K562 (cell line): ENCODE results near the gene NR1H3. TPM values are rescaled to one million over a fixed set of nuclear protein-coding genes. Genes with fewer than 3 reads are reported as not detected.

ENCODE experiments used
- ATAC-seq: fragments of 200-7000 bp; cut with Tn5 transposase; 3 replicates; pipeline ENCODE4 v1.9.1; 2020; ENCODE audit warnings: moderate library complexity
- BruUV-seq: library from RNA; stranded (reverse); fragments of 400-500 nt; replicated peaks from 2 replicates; lab custom pipeline; 2021; lab: Mats Ljungman, UMichigan
- CTCF ChIA-PET: fragments of 300-600 bp; formaldehyde crosslinking; extraction: SDS; loops from one replicate; lab custom pipeline; 2021; ENCODE audit warnings: low intra/inter-chr PET ratio; lab: Yijun Ruan, JAX
- POLR2A ChIA-PET: fragments of 300-600, 350-650 bp; sonication (Branson Sonifier 250); formaldehyde crosslinking; extraction: SDS; loops from one replicate; lab custom pipeline; 2021; ENCODE audit warnings: antibody characterized with exemption, inconsistent platforms; lab: Yijun Ruan, JAX
- DNase-seq, 4 experiments: peaks; one replicate each; pipeline versions ENCODE4 v3.0.0 to v3.0.0-alpha.2; 2011 to 2018; ENCODE audit warnings: low spot score in 3 of 4, mixed read lengths in 3 of 4; ENCODE audit errors: extremely low read depth in 1 of 4
- FAIRE-seq: peaks from 2 replicates; lab custom pipeline; 2011; peaks lifted over from hg19 to GRCh38; lab: Jason Lieb, UNC
- H2AFZ ChIP-seq: 2 replicates; pipeline ENCODE4 v1.6.0; 2011; ENCODE audit warnings: low read depth, low read length, control low read depth, inconsistent platforms
- H3K27ac ChIP-seq: fragments of 200-600 bp; 3 replicates; pipeline ENCODE4 v1.8.0; 2011; ENCODE audit warnings: low read depth, mild to moderate bottlenecking, control low read depth, inconsistent platforms, low read length, moderate library complexity, mixed read lengths; ENCODE audit errors: extremely low read depth
- H3K27me3 ChIP-seq, 2 experiments: fragments of 300-600 bp in 1 of 2; 2 replicates in 1 of 2; 3 replicates in 1 of 2; pipeline versions ENCODE4 v1.6.0 to v1.8.0; 2011; ENCODE audit warnings: inconsistent platforms in 2 of 2, low read length in 2 of 2, mild to moderate bottlenecking in 1 of 2, mixed read lengths in 1 of 2, moderate library complexity in 1 of 2; ENCODE audit not compliant: control insufficient read depth in 2 of 2, insufficient read depth in 2 of 2
- H3K36me3 ChIP-seq: fragments of 300-600 bp; 3 replicates; pipeline ENCODE4 v1.8.0; 2011; ENCODE audit warnings: mild to moderate bottlenecking, low read length, inconsistent platforms; ENCODE audit not compliant: control insufficient read depth, insufficient read depth
- H3K4me1 ChIP-seq, 2 experiments: fragments of 200-600 bp in 1 of 2; replicated peaks in 1 of 2; 2 replicates in 1 of 2; 3 replicates in 1 of 2; pipeline versions ENCODE4 v1.5.1 to v1.8.0; 2011; ENCODE audit warnings: inconsistent platforms in 2 of 2, low read length in 2 of 2, mild to moderate bottlenecking in 1 of 2, mixed read lengths in 1 of 2, moderate library complexity in 1 of 2; ENCODE audit not compliant: control insufficient read depth in 2 of 2, insufficient read depth in 2 of 2
- H3K4me2 ChIP-seq: 2 replicates; pipeline ENCODE4 v1.6.1; 2011; ENCODE audit warnings: low read length, control low read depth, inconsistent platforms, mixed read lengths; ENCODE audit not compliant: insufficient read depth
- H3K4me3 ChIP-seq: fragments of 200-600 bp; sonication (generic), shearing (Covaris generic); 2 replicates; pipeline ENCODE4 v1.5.1; 2016; ENCODE audit warnings: control low read depth, inconsistent platforms
- H3K79me2 ChIP-seq: fragments of 200-600 bp; 3 replicates; pipeline ENCODE4 v1.8.0; 2011; ENCODE audit warnings: low read length, inconsistent platforms; ENCODE audit not compliant: control insufficient read depth, insufficient read depth
- H3K9ac ChIP-seq, 2 experiments: 2 replicates each; pipeline versions ENCODE4 v1.6.0 to v1.6.1; 2011; ENCODE audit warnings: low read depth in 2 of 2, low read length in 2 of 2, control low read depth in 1 of 2, inconsistent platforms in 1 of 2, mild to moderate bottlenecking in 1 of 2, mixed read lengths in 1 of 2; ENCODE audit not compliant: insufficient read depth in 1 of 2
- H3K9me1 ChIP-seq: one replicate; pipeline ENCODE4 v1.6.0; 2011; ENCODE audit warnings: inconsistent platforms, mild to moderate bottlenecking, low read length, moderate library complexity; ENCODE audit not compliant: control insufficient read depth, insufficient read depth
- H3K9me3 ChIP-seq: replicated peaks from 2 replicates; pipeline ENCODE4 v1.5.1; 2011; ENCODE audit warnings: low read depth, low read length, inconsistent platforms; ENCODE audit not compliant: control insufficient read depth, insufficient read depth
- H4K20me1 ChIP-seq: replicated peaks from 2 replicates; pipeline ENCODE4 v1.6.1; 2011; ENCODE audit warnings: low read length, inconsistent platforms, mixed read lengths; ENCODE audit not compliant: control insufficient read depth, insufficient read depth
- CHD2 ChIP-seq: IDR thresholded peaks from 2 replicates; pipeline ENCODE4 v1.6.1; 2011; ENCODE audit warnings: low read depth, low read length
- KLF16 ChIP-seq: IDR thresholded peaks from 2 replicates; pipeline ENCODE4 v1.6.1; 2016; ENCODE audit warnings: antibody characterized with exemption
- ZNF57 ChIP-seq: fragments of 450-650 bp; formaldehyde crosslinking; IDR thresholded peaks from 2 replicates; pipeline ENCODE4 v1.4.0; 2020; ENCODE audit warnings: mild to moderate bottlenecking, moderate library complexity
- ZNF589 ChIP-seq: fragments of 200-800 bp; sonication (Bioruptor generic); IDR thresholded peaks from 2 replicates; pipeline ENCODE4 v1.6.1; 2016; ENCODE audit warnings: low read depth, missing genetic modification characterization, missing compliant biosample characterization
- WGBS: fragments of 100-300 bp; shearing (Covaris generic); methylation state at CpG from one replicate; pipeline ENCODE4 v1.1.6; 2016; ENCODE audit warnings: low coverage, mixed read lengths; ENCODE audit not compliant: insufficient coverage; ENCODE audit errors: missing lambda C conversion rate; 5-methylcytosine and 5-hydroxymethylcytosine counted together
- in situ Hi-C: fragments of 300-500 bp; cut with MboI; formaldehyde crosslinking; loops from 4 replicates; pipeline ENCODE4 v1.15.0; 2018; ENCODE audit warnings: inconsistent platforms, mixed read lengths
- intact Hi-C: fragments of 100-400 bp; cut with micrococcal nuclease; formaldehyde crosslinking; loops from 2 replicates; pipeline ENCODE4 v1.14.2; 2022
- polyA plus RNA-seq, 8 experiments: library from polyadenylated mRNA; depleted of rRNA in 4 of 8; stranded (reverse) in 5 of 8; unstranded in 3 of 8; fragments of >200 nt; fragmentation: Nextera tagmentation in 2 of 8; fragmentation: Illumina TruSeq in 1 of 8; extraction: Ambion mirVana in 2 of 8; extraction: Trizol in 1 of 8; gene quantifications; 2 replicates each; pipeline versions ENCODE4 v1.2.1 to v1.2.3, GENCODE V29; 2011 to 2014; ENCODE audit warnings: inconsistent platforms in 1 of 8, missing spikeins in 1 of 8
- total RNA-seq, 7 experiments: library from RNA; depleted of rRNA in 6 of 7; stranded (reverse); fragments of >200 nt in 6 of 7; fragmentation: Illumina TruSeq in 2 of 7; extraction: Trizol in 2 of 7; gene quantifications; 2 replicates each; pipeline versions ENCODE4 v1.2.1 to v1.2.3, GENCODE V29; 2011 to 2021; ENCODE audit warnings: low replicate concordance in 1 of 7
- TF ChIP-seq, protein P1 (sequence below): fragments of 250-450 bp; sonication (Bioruptor Pico); IDR thresholded peaks from 2 replicates; pipeline ENCODE4 v1.8.0; 2022; ENCODE audit warnings: moderate library complexity, mild to moderate bottlenecking, inconsistent platforms
- TF ChIP-seq, protein P2 (sequence below): fragments of 450-650 bp; IDR thresholded peaks from 2 replicates; pipeline ENCODE4 v1.6.1; 2018; ENCODE audit warnings: mild to moderate bottlenecking, low read depth; ENCODE audit not compliant: partially characterized antibody
- TF ChIP-seq, protein P3 (sequence below): sonication (generic); formaldehyde crosslinking; IDR thresholded peaks from 2 replicates; pipeline ENCODE4 v1.8.1; 2023; ENCODE audit warnings: mild to moderate bottlenecking, missing genetic modification reagents, moderate library complexity
- TF ChIP-seq, protein P4 (sequence below): sonication (generic); formaldehyde crosslinking; IDR thresholded peaks from 2 replicates; pipeline ENCODE4 v1.8.1; 2023; ENCODE audit warnings: mild to moderate bottlenecking, missing genetic modification reagents

Gene NR1H3
- total and polyA plus RNA-seq, 9 of the 15 experiments (the other 6 are each of a cell fraction or from before 2014, with no cell fraction given): 8.2 to 26.0 (median 11.9) TPM

DNA sequence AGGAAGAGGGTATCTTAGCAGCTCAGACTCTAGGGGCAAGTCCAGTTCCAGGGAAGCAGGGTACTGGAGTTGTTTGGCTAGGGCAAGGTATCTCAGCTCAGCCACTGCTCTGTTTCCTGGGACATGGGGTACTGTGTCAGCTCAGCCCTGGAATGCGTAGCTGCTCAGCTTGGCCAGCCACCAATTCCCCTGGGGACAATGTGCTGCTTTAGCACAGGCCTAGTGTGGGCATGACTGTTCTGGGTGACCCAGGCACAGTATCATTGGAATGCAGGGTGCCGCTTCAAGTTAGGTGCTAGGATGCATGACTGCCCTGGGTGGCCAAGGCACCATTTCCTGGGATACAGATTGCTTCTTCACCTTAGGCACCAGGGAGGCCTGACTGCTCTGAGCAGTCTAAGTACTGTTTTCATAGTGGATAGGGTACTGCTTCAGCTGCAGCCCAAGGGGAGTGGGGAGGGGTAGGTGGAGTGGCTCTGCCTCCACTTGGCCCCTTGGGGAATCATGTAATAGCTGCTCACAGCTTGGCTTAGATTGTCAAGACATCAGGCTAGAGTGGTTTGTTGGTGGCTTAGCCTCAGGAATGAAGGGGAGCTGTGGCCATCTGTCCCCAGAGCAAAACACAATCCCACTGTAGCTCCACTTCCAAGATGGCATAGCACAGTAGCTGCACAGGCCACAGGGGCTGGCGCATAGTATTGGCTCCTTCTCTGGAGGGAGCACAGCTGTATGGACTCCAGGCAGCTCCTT is 48.1 kb downstream of the NR1H3 start:
- Histone ChIP-seq H3K9me3 (no peaks in the 10 kb centered on the region), H4K20me1 (no peaks in the 10 kb centered on the region), H3K27me3 (no peaks in the 10 kb centered on the region), H3K4me1 (no peaks in the 10 kb centered on the region), H3K9ac (peak overlapping the region in 1 of 2 experiments; percentile 28; a peak in 1 of 4 replicates), H3K79me2 (no peaks in the 10 kb centered on the region; the same call in 2 of the 3 replicates), H3K4me2 (no peak overlapping the region), H3K9me1 (no peaks in the 10 kb centered on the region), H2AFZ (no peak overlapping the region), H3K27ac (no peak overlapping the region; the same call in 2 of the 3 replicates), H3K4me3 (no peak overlapping the region), H3K36me3 (peaks cover 85% of the 10 kb centered on the region)
- CTCF ChIA-PET: no interaction called here
- DNase-seq (no peak), FAIRE-seq (no peak), ATAC-seq (no peak; the same call in 2 of the 3 replicates)
- no TSS peak for BruUV-seq
- intact Hi-C loops: no loop called here
- 93% methylated on average over 3 of the region's 3 CpGs for WGBS
- in situ Hi-C loops: no loop called here
- POLR2A ChIA-PET: interaction anchor here (0.7 to 1.0 kb wide), 2 partner anchors 15 to 37 kb away, joined by 3 read pairs; no protein-coding TSS in a partner anchor
- TF ChIP-seq, protein P1, sequence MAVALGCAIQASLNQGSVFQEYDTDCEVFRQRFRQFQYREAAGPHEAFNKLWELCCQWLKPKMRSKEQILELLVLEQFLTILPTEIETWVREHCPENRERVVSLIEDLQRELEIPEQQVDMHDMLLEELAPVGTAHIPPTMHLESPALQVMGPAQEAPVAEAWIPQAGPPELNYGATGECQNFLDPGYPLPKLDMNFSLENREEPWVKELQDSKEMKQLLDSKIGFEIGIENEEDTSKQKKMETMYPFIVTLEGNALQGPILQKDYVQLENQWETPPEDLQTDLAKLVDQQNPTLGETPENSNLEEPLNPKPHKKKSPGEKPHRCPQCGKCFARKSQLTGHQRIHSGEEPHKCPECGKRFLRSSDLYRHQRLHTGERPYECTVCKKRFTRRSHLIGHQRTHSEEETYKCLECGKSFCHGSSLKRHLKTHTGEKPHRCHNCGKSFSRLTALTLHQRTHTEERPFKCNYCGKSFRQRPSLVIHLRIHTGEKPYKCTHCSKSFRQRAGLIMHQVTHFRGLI (CRISPR knock-in tag): no peak
- TF ChIP-seq, protein P2, sequence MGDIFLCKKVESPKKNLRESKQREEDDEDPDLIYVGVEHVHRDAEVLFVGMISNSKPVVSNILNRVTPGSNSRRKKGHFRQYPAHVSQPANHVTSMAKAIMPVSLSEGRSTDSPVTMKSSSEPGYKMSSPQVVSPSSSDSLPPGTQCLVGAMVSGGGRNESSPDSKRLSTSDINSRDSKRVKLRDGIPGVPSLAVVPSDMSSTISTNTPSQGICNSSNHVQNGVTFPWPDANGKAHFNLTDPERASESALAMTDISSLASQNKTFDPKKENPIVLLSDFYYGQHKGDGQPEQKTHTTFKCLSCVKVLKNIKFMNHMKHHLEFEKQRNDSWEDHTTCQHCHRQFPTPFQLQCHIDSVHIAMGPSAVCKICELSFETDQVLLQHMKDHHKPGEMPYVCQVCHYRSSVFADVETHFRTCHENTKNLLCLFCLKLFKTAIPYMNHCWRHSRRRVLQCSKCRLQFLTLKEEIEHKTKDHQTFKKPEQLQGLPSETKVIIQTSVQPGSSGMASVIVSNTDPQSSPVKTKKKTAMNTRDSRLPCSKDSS: no peak
- no peak for TF ChIP-seq KLF16
- no peak for TF ChIP-seq ZNF57 (CRISPR knock-in tag)
- TF ChIP-seq, protein P3, sequence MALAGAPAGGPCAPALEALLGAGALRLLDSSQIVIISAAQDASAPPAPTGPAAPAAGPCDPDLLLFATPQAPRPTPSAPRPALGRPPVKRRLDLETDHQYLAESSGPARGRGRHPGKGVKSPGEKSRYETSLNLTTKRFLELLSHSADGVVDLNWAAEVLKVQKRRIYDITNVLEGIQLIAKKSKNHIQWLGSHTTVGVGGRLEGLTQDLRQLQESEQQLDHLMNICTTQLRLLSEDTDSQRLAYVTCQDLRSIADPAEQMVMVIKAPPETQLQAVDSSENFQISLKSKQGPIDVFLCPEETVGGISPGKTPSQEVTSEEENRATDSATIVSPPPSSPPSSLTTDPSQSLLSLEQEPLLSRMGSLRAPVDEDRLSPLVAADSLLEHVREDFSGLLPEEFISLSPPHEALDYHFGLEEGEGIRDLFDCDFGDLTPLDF: no peak
- TF ChIP-seq, protein P4, sequence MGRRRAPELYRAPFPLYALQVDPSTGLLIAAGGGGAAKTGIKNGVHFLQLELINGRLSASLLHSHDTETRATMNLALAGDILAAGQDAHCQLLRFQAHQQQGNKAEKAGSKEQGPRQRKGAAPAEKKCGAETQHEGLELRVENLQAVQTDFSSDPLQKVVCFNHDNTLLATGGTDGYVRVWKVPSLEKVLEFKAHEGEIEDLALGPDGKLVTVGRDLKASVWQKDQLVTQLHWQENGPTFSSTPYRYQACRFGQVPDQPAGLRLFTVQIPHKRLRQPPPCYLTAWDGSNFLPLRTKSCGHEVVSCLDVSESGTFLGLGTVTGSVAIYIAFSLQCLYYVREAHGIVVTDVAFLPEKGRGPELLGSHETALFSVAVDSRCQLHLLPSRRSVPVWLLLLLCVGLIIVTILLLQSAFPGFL: no peak
- TF ChIP-seq ZNF589: no peak
- TF ChIP-seq CHD2: no peak
